ENCODE measurements around the gene MYO18A.

Gene MYO18A

DNA sequence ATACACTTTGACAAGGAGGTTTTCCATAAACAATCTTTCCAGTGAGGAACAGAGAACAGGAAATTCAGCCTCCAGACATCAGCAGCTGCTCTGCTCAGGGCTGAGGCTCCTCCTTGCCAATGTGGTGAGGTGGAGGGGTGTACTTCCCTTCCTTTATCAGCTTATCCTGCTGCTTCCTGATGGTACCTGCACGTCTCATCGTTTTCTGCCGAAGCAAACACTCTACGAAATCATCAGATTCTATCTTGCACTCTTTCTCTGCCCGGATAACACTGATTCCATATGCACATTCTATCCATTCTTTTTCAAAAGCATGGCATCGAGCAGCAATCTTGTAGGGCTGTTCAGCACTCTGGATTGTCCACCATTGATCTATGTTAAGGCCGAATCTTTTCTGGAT lies 159.0 kb downstream of the MYO18A start:
- DNase-seq = no peak
